NB4 (cell line): ENCODE results near the gene FAM72D.
"Not testable (repeated sequence)": the region's sequence is repeated elsewhere in the genome, so short reads cannot be mapped to it uniquely, and the experiment has no call there.

ENCODE experiments used
- CTCF ChIP-seq: IDR thresholded peaks from one replicate; pipeline ENCODE4 v1.5.1; 2012; ENCODE audit warnings: low read depth, low read length
- MAX ChIP-seq: IDR thresholded peaks from 2 replicates; pipeline ENCODE4 v1.6.1; 2011; ENCODE audit warnings: low read depth, low read length
- POLR2A ChIP-seq: IDR thresholded peaks from 2 replicates; pipeline ENCODE4 v1.6.1; 2011; ENCODE audit warnings: mild to moderate bottlenecking; ENCODE audit not compliant: insufficient read length; ENCODE audit errors: extremely low read depth

GRCh38 chr1:145078787-145079370 is 16.9 kb upstream of the FAM72D start:
- not testable (repeated sequence) for TF ChIP-seq POLR2A, CTCF, MAX
